Hippocampal formation (tissue), 2 donors: ENCODE data around the gene TYRP1.
A peak's percentile ranks its signal among the peaks of the same experiment; 100 is the strongest.

Experiments
- DNase-seq, 2 donors: peaks; one replicate each; lab custom pipeline; 2025; lab: John Stamatoyannopoulos, UW

Gene TYRP1

DNA sequence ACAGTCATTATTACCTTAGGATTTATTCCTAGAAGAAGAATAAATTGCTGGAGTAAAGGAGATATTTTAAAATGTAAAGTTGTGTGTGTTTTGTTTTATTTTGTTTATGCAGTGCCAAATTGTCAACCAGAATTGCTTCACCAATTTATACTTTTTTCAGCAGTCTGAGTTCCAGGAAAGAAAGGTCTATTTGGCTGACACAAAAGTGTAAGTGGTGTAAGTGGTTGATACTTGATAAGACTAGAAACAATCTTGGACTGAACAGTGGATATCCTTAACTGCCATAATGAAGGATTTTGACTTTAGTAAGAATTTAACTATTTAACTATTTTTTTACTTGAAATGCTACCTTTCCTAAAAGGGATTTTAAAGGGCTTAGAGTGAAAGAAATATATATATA lies 37.7 kb downstream of the TYRP1 start:
- no peak for DNase-seq

- no peak for DNase-seq
Observed at GRCh38 chr9:12732971-12733370, 39.8 kb downstream of the TYRP1 start.

DNA sequence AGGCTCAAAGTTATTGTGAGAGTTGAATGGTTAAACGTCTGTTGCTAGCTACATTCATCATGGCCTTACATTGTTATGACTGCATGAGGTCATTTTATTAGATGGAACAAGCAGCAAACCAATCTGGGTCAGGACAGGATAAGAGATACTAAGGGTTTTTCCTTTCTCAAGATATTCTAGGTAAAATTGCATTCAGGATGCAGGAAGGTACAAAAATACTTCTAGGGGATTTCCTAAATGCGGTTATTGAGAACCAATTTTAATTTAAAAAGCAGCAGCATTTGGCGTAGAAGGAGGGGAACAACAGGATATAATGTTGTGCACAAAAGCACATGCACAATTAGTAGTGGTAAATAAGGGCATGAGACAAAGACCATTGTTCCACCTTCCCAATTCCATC lies 42.5 kb downstream of the TYRP1 start:
- no peak for DNase-seq

DNA sequence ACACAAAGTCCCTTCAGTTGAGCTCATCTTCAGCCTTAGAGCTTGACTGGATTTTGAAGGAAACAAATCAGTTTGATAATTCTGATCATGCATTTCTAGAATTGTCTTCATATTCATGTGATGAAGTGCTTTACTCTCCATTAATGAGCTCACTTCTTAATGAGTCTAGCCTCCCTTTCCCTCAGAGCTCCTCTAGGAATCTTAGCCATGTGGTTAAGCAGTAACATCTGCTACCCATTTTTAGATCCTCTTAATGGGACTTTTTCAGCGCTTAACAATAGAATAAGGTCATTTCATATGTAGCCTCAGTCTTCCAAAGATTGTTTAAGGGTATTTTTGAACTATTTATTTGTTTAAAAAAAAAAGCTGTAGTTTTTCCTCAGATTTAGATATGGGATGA lies 44.7 kb downstream of the TYRP1 start:
- DNase-seq = no peak

GRCh38 chr9:12739014-12739652 lies 45.9 kb downstream of the TYRP1 start:
- no peak for DNase-seq

GRCh38 chr9:12740845-12741244 lies 47.7 kb downstream of the TYRP1 start:
- DNase-seq = no peak

- no peak for DNase-seq
Observed at GRCh38 chr9:12748016-12748415, 54.8 kb downstream of the TYRP1 start.

- no peak for DNase-seq
Observed at GRCh38 chr9:12748954-12749353, 55.8 kb downstream of the TYRP1 start.

DNA sequence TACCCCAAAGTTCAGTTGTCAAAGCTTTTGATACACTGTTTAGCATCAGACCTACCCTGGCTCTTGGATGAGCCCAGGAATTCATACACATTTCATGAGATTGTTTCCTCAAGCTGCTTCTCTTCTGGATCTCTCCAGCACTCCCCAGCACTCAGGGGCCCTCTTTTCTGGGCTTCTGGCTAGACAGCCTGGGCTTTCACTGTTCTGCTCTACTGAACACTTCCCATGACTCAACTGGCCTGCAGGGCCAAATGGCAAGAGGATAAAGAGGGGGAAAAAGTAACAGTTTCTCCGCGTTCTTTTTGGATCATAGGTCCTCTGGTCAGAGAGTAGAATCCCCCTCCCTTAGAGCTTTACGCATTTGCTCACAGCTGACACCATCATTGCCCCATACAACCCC lies 60.7 kb downstream of the TYRP1 start:
- no peak for DNase-seq

- DNase-seq = peak in 1 of 2 donors; percentile 39
Observed at GRCh38 chr9:12759761-12760160, 66.6 kb downstream of the TYRP1 start.
